K562 (cell line): ENCODE data around the gene SIT1. TPM values are rescaled to one million over a fixed set of nuclear protein-coding genes. Genes with fewer than 3 reads are reported as not detected.

Experiments used
- CBX3 ChIP-seq, 2 experiments: IDR thresholded peaks; 1 replicate in 1 of 2; 2 replicates in 1 of 2; pipeline ENCODE4 v1.6.1; 2012; ENCODE audit warnings: inconsistent platforms in 2 of 2, low read length in 2 of 2, borderline replicate concordance in 1 of 2, control low read depth in 1 of 2
- EP300 ChIP-seq: IDR thresholded peaks from 2 replicates; pipeline ENCODE4 v1.6.1; 2012; ENCODE audit warnings: low read length, improper control_type of control experiment
- GABPA ChIP-seq: fragments of 200-800 bp; sonication (Bioruptor generic); conservative IDR thresholded peaks from 2 replicates; pipeline ENCODE4 v1.6.1; 2016; ENCODE audit warnings: low read depth, missing genetic modification characterization, missing compliant biosample characterization
- KLF13 ChIP-seq: fragments of 450-650 bp; IDR thresholded peaks from 2 replicates; pipeline ENCODE4 v1.6.1; 2016; ENCODE audit warnings: missing genetic modification characterization, low read depth, mild to moderate bottlenecking, missing compliant biosample characterization, moderate library complexity, borderline replicate concordance
- LEF1 ChIP-seq: fragments of 450-650 bp; IDR thresholded peaks from 2 replicates; pipeline ENCODE4 v1.6.1; 2016; ENCODE audit warnings: mild to moderate bottlenecking
- MTA1 ChIP-seq: fragments of 450-650 bp; IDR thresholded peaks from 2 replicates; pipeline ENCODE4 v1.6.1; 2017; ENCODE audit warnings: borderline replicate concordance
- MTF1 ChIP-seq: fragments of 250-450 bp; sonication (Bioruptor Pico); IDR thresholded peaks from 2 replicates; pipeline ENCODE4 v1.9.0; 2021; ENCODE audit warnings: moderate library complexity, mild to moderate bottlenecking, inconsistent platforms, borderline replicate concordance
- NEUROD1 ChIP-seq: fragments of 150-350 bp; IDR thresholded peaks from 2 replicates; pipeline ENCODE4 v1.6.1; 2014; ENCODE audit warnings: borderline replicate concordance, low read length, low read depth; ENCODE audit not compliant: partially characterized antibody
- PRMT5 ChIP-seq: sonication (generic); formaldehyde crosslinking; IDR thresholded peaks from 2 replicates; pipeline ENCODE4 v1.5.0; 2020; ENCODE audit warnings: missing genetic modification reagents
- PRPF4 ChIP-seq: fragments of 200-400 bp; formaldehyde crosslinking; IDR thresholded peaks from one replicate; pipeline ENCODE4 v1.6.1; 2017; ENCODE audit warnings: low read length, low read depth, mild to moderate bottlenecking; ENCODE audit not compliant: insufficient read depth, poor library complexity, severe bottlenecking
- ZBTB7A ChIP-seq: IDR thresholded peaks from 2 replicates; pipeline ENCODE4 v1.6.1; 2011; ENCODE audit warnings: low read depth, mild to moderate bottlenecking, low read length, moderate library complexity, borderline replicate concordance; ENCODE audit not compliant: control insufficient read depth
- ZNF134 ChIP-seq: fragments of 250-450 bp; sonication (Bioruptor Pico); conservative IDR thresholded peaks from 2 replicates; pipeline ENCODE4 v1.4.0; 2020
- polyA plus RNA-seq, 8 experiments: library from polyadenylated mRNA; depleted of rRNA in 4 of 8; stranded (reverse) in 5 of 8; unstranded in 3 of 8; fragments of >200 nt; fragmentation: Nextera tagmentation in 2 of 8; fragmentation: Illumina TruSeq in 1 of 8; extraction: Ambion mirVana in 2 of 8; extraction: Trizol in 1 of 8; gene quantifications; 2 replicates each; pipeline versions ENCODE4 v1.2.1 to v1.2.3, GENCODE V29; 2011 to 2014; ENCODE audit warnings: inconsistent platforms in 1 of 8, missing spikeins in 1 of 8
- total RNA-seq, 7 experiments: library from RNA; depleted of rRNA in 6 of 7; stranded (reverse); fragments of >200 nt in 6 of 7; fragmentation: Illumina TruSeq in 2 of 7; extraction: Trizol in 2 of 7; gene quantifications; 2 replicates each; pipeline versions ENCODE4 v1.2.1 to v1.2.3, GENCODE V29; 2011 to 2021; ENCODE audit warnings: low replicate concordance in 1 of 7
- TF ChIP-seq, protein P1 (sequence below): fragments of 200-800 bp; sonication (Bioruptor generic); IDR thresholded peaks from 2 replicates; pipeline ENCODE4 v1.6.1; 2017; ENCODE audit warnings: missing genetic modification characterization, missing compliant biosample characterization
- TF ChIP-seq, protein P2 (sequence below): fragments of 200-800 bp; sonication (Bioruptor generic); IDR thresholded peaks from 2 replicates; pipeline ENCODE4 v1.6.1; 2017; ENCODE audit warnings: missing genetic modification characterization, missing compliant biosample characterization

SIT1 gene
- total and polyA plus RNA-seq, 9 of the 15 experiments (the other 6 are each of a cell fraction or from before 2014, with no cell fraction given): not detected

DNA sequence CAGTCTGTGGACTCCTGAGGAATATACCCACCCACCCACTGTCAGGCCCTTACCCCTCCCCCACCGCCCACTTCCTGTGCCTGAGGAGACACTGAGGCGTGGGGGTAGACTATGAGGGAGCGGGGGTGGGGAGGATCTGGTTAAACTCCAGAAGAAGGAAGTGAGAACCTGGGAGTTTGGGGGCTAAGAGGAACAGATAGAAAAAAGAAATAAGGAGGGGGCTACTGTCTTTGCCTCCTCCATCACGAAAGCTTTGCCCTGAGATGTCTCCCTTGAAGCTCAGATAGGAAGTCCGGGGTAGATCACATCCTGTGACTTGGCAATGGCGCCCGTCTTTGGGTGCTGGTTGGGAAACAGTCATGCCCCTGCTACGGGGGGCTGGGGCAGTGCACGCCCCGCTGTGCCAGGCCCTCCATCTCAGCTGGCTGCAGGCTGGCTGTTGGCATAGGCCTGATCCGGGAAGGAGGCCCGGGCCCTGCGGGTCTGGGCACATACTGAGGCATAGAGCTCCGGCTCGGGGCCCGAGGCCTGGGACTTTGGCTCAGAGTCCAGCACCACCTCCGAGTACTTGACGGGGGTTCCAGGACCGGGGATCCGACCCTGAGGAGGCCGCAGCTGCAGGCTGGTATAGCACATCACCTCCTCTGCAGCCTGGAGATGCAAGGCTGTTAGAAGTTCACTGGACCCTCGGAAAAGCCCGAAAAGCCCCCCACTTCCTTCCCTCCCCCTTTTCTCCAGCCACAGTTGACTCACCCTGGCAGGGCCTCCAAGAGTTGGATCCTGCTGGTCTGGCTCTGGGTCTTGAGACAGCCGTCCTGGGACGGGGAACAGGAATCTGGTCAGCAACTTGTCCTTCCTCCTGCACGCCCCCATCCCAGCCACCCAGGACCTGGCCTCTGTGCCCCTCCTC is 1.0 kb downstream of the SIT1 start (continued):
- TF ChIP-seq NEUROD1 (no peak), PRMT5 (CRISPR knock-in tag) (no peak), LEF1 (peak; percentile 60; the same call in 1 of the 2 replicates), KLF13 (tag) (no peak), EP300 (peak; percentile 29; the same call in 1 of the 2 replicates), ZNF134 (CRISPR knock-in tag) (no peak), MTA1 (no peak), PRPF4 (no peak), MTF1 (CRISPR knock-in tag) (no peak), GABPA (tag) (peak; percentile 31; the same call in 1 of the 2 replicates), CBX3 (IDR thresholded peaks at IDR 0.05; ENCODE audit: borderline replicate concordance in 1 of 2, low read length in 2 of 2) (no peak), ZBTB7A (0 out of 2 replicates have a peak, but pooled peaks have one; percentile 16)
- TF ChIP-seq, protein P1, sequence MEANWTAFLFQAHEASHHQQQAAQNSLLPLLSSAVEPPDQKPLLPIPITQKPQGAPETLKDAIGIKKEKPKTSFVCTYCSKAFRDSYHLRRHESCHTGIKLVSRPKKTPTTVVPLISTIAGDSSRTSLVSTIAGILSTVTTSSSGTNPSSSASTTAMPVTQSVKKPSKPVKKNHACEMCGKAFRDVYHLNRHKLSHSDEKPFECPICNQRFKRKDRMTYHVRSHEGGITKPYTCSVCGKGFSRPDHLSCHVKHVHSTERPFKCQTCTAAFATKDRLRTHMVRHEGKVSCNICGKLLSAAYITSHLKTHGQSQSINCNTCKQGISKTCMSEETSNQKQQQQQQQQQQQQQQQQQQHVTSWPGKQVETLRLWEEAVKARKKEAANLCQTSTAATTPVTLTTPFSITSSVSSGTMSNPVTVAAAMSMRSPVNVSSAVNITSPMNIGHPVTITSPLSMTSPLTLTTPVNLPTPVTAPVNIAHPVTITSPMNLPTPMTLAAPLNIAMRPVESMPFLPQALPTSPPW (CRISPR knock-in tag): peak; percentile 34; the same call in 1 of the 2 replicates
- TF ChIP-seq, protein P2, sequence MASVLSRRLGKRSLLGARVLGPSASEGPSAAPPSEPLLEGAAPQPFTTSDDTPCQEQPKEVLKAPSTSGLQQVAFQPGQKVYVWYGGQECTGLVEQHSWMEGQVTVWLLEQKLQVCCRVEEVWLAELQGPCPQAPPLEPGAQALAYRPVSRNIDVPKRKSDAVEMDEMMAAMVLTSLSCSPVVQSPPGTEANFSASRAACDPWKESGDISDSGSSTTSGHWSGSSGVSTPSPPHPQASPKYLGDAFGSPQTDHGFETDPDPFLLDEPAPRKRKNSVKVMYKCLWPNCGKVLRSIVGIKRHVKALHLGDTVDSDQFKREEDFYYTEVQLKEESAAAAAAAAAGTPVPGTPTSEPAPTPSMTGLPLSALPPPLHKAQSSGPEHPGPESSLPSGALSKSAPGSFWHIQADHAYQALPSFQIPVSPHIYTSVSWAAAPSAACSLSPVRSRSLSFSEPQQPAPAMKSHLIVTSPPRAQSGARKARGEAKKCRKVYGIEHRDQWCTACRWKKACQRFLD (CRISPR knock-in tag): 0 out of 2 replicates have a peak, but pooled peaks have one; percentile 33
